IPS-11a (cell line): ENCODE data around the gene MARCO.

Experiments
- H3K4me3 ChIP-seq: one replicate; pipeline ENCODE4 v1.5.1; 2013; ENCODE audit warnings: low read depth, low read length, control low read depth

Gene MARCO

DNA sequence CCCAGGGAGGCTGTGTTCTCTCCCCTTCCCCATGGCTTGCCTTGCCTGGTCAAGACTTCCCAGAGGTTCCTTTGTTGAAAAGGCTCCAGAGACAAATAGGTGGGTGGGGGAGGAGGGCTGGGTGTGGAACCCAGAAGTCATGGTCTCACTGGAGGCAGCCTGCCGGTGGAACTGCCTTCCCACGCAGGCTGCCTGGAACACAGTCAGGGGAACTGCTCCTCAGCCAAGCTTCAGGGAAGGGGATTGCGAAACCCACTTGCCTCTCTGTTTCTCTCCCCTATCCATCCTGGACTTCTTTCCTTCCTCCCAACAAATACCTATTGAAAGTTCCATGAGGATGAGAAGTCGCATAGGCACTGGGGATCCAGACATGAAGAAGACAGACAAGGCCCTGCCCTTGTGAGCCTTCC is 31.6 kb downstream of the MARCO start:
- no peak overlapping the region for H3K4me3 ChIP-seq

DNA sequence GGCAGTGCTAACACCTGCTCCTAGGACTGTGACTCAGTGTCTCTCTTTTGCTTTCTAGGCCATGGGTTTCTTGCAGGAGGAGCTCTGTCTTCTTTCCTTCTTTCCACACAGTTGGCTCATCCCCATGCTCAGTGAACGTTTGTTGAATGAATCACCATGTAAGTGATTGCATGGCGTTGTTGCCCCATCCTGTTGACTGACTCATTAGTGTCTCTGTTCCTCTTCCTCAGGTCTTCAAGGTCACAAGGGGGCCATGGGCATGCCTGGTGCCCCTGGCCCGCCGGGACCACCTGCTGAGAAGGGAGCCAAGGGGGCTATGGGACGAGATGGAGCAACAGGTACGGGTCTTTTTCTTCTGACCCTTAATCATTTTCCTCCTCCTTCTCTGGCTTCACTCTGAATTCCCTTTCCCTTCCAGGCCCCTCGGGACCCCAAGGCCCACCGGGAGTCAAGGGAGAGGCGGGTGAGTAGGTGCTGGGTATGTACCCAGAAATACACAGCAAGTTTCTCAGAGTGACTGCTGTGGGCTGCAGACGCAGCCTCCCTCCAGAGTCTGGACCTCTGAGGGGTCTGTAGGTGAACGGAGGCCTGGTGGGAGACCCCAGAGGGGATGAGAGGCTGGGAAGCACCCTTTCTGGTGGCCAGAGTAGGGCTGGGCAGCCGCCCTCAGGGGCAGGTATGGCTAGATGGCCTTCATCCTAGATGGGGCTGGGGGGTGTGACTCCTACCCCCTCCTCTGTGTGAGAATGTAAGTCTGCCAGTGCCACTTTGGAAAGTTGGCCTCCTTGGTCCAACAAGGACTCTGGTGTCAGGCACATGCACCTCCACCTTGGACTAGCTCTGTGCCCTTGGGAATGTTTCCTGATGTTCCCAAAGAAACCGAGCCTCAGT is 32.4 kb downstream of the MARCO start:
- no peak overlapping the region for H3K4me3 ChIP-seq

DNA sequence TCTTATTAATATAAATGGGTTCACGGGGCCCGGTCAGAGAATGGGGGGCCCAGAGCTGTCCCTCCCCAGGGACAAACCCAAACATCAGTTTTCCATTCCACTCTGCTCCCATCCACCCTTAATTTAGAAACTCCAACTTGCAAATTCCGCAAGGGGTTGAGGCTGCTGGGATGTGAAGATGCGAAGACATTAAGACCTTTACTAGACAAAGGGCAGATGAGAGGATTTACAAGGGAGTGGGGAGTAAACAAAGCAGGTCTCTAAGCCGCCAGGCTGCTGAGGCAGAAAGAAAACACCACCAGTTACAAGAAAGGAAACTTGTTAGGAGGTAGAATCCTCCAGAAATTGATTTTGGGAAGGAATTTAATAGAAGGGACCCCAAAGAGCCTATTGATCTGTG is 33.1 kb downstream of the MARCO start:
- H3K4me3 ChIP-seq: no peak overlapping the region

DNA sequence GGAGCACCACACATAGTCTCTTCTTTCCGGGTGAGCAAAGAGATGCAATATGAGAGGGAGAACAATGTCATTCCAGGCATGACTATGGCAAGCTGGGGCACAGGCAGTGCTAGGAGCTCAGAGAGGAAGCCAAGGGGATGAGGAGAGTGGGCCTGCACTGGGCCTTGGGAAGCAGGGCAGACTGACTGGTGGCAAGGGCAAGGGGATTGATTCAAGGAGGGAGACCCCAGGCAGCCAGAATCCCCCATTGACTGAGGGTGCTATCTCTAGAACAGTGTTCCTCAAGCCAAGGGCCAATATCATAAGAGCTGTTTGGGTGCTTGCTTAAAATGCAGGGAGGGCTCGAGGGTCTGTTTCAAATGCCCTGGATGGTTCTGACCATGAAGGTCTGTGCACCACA is 36.1 kb downstream of the MARCO start:
- H3K4me3 ChIP-seq: no peak overlapping the region

DNA sequence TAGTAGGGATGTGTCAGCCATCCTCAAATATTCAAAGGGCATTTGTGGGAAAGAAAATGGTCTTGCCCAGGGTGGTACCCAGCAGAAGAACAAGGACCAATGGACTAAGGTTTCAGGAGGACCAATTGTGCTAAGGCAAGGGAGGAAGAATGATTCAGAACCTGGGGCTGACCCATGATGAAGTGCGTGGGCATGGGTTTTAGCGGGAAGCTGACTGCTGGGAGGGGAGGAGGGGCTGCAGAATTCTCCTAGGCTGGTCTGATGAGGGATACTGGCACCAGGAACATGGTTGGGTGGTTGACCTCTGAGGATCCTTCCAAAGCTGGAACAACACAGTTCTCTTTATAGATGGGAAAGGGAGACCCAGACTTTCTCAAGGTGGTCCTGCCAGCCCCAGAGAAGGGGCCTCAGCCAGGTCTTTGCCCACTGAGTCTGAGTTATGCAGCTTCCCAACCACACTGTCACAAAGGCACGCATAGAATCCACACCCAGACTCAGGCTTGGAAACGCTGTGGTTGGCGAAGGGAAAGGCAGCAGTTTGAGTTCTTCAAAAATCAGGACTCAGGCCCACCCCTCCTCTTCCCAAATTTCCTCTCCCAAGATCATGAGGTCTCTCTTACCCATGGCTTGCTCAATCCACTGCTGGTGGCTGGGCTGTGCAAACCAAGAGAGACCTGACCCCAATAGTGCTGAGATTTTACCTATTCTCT is 37.3 kb downstream of the MARCO start:
- H3K4me3 ChIP-seq: no peak overlapping the region

DNA sequence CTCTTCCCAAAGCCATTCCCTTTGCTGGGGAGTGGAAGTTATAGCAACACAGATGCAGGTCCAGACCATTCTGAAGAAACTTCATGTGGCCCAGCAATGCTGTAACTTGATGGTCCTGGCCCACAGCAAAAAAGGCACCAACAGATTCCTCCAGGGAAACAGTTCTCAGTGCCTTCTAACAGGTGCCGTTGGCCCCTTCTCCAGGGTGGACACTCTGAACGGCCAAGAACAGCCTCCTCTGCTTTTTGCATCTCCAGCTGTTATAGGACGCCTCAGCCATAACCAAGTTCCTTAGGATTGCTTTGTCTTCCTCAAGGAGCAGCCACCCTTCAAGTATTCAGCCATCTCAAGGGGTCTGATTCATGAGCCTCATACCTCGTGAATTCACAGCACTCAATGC is 38.0 kb downstream of the MARCO start:
- no peak overlapping the region for H3K4me3 ChIP-seq

DNA sequence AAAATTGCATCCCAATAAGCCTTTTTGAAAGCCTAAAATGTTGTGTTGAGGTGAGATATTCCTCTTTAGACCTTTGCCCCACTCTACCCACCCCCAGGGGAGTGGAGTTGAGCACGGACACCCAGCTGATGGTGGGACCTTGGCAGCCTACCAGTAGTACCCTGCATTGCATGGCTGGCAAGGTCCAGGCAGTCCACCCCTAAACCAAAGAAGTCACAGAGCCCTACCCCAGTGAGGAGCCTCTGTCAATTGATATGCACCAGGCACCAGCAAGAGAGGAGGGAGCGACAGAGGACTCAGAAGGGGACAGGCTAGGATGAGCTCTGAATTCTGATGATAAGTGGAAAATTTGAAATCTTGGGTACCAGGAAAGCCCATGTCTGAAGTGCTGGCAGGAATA is 38.6 kb downstream of the MARCO start:
- no peak overlapping the region for H3K4me3 ChIP-seq

DNA sequence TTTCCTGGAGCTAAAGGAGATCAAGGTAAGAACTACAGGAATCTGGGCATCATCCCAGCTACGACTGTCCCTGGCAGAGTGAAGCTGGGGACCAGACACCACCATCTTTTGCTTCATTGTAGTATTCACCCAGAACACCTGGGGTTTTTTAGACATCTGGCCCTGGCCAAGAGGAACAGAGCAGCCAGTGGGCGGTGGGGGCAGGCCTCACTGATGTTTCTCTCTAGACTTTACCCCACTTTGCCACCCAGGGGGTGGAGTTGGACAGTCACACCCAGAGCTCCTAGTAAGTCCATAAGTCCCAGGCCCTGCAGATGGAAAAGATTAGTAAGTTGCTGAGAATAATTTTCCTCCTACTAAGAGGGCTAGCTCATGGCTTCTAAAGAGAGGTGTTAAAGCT is 39.6 kb downstream of the MARCO start:
- H3K4me3 ChIP-seq: no peak overlapping the region

DNA sequence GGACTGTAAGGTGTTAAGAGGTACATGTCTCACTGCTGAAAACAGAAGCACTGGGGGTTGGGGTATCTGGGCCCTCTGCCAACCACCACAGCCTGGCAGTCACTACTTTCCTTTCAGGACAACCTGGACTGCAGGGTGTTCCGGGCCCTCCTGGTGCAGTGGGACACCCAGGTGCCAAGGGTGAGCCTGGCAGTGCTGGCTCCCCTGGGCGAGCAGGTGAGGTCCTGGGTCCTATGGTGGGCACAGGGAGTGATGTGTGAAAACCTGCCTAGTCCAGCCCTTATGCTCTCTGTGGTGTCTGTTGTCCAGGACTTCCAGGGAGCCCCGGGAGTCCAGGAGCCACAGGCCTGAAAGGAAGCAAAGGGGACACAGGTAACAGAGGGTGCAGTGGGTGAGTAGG is 40.0 kb downstream of the MARCO start:
- H3K4me3 ChIP-seq: no peak overlapping the region

DNA sequence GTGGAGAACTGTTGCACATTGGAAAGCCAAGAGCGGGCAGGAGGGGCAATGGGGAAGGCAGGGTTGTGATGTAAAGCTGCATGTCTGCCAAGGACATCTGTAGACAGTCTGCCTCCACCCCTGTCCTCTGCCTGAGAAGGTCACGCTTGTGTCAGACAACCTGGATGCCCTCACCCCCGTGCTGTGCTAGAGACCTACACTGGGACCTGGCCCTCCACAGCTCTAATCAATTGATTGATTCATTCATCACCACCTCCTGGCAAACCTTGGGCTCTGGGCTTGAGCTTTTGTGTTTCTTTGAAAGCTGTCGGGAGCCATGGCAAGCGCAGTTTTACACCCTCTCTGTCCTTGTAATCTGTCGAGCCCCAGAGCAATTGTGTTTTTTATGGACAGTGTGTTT is 41.1 kb downstream of the MARCO start:
- H3K4me3 ChIP-seq: no peak overlapping the region

DNA sequence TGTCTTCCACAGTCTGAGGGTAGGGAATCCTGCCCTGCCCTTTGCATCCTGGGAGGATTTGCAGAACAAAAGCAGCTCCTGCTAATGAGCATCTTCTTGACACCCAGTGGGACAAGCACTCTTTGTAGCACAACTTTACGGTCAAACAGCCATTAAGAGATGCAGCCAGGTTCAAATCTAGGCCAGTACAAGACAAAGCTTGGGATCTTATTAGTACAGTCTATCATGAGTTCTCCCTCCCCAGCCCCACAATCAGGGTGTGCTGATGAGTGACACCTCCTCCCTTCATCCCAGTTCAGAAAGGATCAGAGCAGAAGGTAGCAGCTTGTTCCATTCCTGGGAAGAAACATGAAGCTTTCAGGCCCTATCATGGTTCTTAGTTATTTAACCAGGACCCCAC is 41.9 kb downstream of the MARCO start:
- H3K4me3 ChIP-seq: no peak overlapping the region

DNA sequence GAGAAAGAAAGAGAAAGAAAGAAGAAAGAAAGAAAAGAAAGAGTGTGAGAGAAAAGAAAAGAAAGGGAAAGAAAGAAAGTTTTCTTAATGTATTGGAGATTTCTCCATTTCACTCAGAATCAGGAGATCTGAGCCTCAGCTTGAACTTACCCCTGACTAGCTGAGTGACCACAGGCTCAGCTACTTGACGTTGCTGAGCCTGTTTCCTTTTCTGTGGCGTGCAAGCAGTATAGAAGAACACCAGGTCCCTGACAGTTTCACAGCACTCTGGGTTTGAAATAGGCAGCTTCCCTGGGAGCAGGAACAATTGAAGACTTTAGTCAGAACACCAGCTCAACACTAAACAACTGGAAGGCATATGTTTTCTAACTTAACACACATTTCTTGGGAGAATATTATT is 44.7 kb downstream of the MARCO start:
- no peak overlapping the region for H3K4me3 ChIP-seq

DNA sequence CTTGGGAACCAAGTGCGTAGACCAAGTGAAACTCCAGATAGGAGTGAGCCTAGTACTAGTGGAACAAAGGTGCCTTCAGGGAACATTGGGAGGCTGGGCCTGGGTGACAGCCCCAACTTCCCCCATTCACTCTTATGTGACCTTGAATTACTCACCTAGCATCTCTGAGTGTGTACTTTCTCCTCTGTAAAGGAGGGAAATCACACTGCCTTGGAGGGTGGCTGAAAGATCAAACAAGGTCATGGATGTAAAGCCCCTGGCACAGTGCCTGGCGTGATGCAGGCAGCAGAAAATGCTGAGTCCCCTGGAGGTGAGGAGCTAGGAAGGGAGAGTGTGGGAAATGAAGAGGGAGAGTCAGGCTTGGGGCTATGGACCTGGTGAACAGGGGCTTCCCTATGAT is 45.9 kb downstream of the MARCO start:
- no peak overlapping the region for H3K4me3 ChIP-seq

DNA sequence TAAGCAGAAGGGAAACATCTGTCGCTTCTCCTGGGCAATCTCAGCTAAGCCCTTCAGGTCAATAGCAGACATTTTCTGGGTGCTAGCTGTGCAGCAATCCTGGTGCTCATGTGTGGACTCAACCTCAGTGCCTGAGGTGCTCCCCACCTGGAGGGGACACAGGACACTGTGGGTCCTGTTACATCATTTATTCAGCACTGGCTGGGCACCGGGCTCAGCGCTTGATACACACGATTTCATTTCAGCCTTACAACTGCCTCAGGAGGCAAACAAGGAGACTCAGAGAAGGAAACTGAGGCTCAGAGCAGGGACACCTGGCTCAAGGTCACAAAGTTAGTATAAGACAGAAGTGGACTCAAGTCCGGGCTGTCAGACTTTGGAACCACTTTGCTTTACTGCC is 46.7 kb downstream of the MARCO start:
- H3K4me3 ChIP-seq: no peak overlapping the region

DNA sequence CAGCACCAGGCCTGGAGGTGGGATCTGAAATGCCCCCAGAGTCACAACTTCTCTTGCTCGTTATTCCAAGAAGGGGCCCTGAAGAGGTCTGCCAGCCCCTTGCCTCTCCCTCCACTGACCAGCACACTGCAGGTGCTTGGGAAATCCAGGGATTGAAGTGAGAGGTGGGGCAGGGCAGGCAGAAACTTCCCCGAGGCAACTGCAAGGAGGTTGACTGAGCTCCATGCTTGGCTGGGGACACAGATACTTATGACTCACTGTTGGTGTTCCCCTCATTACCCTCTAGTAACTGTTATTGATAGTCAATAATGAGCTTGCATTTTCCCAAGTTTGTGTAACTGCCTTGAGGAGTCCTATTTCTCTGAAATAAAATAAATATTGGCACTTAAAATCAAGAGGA is 47.5 kb downstream of the MARCO start:
- no peak overlapping the region for H3K4me3 ChIP-seq

DNA sequence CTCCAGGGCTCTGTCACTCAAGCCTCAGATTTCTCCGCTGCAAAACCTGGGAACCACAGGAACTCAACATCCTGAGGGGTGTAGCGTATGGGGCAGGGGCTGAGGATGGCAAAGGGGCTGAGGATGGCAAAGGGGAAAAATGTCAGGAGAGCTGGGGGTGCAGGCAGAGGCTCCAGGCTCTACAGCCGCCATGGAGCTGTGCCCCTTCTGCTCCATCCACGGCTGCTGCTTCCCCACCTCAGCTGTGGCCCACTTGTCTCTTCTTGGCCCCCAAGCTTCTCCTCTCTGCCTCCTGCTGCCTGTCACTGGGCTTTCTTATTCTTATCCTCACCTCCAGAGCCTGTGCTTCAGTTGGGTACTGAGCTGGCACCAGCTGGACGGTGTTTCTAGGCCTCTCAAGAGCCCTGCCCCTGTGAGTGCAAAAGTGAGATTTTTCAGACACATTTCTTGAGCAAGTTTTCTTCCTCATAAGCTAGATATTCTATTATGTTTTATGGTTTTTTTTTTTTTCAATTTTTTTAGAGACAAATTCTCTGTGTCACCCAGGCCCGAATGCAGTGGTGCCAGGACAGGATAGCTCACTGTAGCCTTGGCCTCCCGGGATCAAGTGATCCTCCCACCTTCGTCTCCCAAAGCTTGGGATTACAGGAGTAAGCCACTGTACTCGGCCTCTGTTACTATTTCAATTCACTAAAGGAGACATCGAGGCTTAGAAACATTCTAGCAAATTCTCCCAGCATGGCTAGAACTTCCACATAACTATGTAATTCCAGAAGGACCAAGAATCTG is 49.0 kb downstream of the MARCO start:
- no peak overlapping the region for H3K4me3 ChIP-seq

DNA sequence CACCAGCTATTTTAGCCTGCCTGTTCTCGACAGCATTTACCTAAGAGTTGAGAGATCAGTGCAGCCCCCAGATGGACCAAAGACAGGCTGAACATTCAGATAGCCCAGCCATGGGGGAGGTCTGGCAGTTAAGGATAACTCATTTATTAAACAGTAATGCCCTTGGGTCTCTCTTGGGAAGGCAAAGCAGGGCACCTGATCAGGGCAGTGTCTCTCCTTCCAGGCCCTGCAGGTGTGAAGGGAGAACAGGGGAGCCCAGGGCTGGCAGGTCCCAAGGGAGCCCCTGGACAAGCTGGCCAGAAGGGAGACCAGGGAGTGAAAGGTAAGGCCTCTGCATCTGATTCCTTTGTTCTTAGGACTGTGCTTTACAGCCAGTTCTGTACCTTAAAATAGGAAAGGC is 49.6 kb downstream of the MARCO start:
- no peak overlapping the region for H3K4me3 ChIP-seq

DNA sequence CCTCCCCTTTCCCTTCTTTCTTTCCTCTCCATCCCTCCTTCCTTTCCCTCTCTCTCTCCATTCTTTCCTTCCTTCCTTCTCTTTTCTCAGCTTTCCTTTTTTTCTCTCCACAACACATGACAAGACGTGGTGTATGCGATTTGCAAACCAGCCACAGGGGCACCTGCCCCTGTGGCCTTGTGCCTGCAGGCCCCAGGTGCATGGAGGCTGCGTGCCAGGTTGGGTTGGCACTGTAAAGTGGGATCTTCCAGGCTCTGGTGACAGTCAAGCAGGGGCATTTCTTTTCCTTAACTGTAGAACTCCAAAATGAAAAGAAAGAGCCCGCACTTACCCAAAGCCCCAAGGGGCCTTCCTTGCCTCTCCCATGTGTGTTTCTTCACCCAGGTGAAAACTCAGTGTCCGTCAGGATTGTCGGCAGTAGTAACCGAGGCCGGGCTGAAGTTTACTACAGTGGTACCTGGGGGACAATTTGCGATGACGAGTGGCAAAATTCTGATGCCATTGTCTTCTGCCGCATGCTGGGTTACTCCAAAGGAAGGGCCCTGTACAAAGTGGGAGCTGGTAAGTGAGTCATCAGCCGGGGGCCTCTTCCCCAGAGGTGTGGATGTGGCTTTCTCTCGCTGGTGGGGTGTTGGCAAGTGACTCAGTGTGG is 50.9 kb downstream of the MARCO start:
- H3K4me3 ChIP-seq: no peak overlapping the region

DNA sequence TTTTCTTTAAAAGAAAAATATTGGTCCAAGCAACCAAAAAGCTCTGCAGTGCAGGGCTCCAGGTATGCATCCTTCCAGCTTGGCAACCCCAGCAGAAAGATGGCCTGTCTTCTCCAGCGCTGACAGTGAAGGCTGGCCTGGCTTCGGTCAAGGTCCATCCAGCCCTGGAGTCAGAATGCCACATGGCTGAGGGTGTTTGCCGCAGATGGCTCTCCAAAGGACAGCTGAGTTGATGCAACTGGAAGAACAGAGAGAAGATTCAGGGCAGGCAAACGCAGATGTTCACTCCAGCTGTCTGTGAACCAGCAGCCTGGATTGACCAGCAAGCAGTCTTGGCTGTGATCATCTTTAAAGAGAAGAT is 51.4 kb downstream of the MARCO start:
- H3K4me3 ChIP-seq: no peak overlapping the region

DNA sequence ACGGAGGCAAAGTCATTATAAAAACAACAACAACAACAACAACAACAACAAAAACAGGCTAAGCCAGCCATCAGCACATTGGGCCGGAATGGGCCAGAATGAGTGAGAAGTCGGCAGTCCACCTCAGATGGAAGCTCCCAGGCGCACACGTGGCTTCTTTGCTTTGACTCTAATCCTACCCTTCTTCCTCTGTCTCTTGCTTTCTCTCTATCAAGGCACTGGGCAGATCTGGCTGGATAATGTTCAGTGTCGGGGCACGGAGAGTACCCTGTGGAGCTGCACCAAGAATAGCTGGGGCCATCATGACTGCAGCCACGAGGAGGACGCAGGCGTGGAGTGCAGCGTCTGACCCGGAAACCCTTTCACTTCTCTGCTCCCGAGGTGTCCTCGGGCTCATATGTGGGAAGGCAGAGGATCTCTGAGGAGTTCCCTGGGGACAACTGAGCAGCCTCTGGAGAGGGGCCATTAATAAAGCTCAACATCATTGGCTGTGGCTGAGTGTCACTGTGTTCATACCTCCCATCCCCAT is 52.2 kb downstream of the MARCO start:
- no peak overlapping the region for H3K4me3 ChIP-seq

DNA sequence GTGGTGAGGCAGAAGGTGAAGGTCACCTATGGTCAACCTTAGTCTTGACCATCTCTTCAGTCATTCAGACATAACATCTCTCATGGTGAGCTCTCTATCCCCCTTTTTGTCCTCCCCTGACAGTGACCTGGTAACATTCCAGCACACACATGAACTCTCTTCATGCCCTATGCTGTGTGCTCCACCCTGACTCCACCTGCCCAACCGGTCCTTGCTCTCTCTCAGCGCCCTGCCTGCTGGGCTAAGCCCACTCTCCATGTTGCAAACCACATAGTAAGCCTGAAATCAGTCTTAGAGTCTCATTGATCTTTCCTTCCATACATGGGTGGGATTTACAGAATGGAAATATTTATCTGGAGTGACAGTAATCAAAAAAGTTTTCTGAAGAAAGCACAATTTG is 52.8 kb downstream of the MARCO start:
- no peak overlapping the region for H3K4me3 ChIP-seq
